SU-DHL-6 (cell line): ENCODE measurements around the gene SMAD5.

ENCODE experiments used
- EZH2phosphoT487 ChIP-seq: fragments of 200-600 bp; sonication (generic), shearing (Covaris generic); conservative IDR thresholded peaks from 2 replicates; pipeline ENCODE4 v1.6.1; 2018; ENCODE audit warnings: mild to moderate bottlenecking, antibody characterized with exemption, low read length, moderate library complexity, mixed read lengths
- TF ChIP-seq, protein P1 (sequence below): fragments of 200-600 bp; sonication (generic); IDR thresholded peaks from one replicate; pipeline ENCODE4 v1.5.1; 2017; ENCODE audit warnings: antibody characterized with exemption, mild to moderate bottlenecking, low read length, moderate library complexity; ENCODE audit not compliant: insufficient read depth, poor library complexity, severe bottlenecking

DNA sequence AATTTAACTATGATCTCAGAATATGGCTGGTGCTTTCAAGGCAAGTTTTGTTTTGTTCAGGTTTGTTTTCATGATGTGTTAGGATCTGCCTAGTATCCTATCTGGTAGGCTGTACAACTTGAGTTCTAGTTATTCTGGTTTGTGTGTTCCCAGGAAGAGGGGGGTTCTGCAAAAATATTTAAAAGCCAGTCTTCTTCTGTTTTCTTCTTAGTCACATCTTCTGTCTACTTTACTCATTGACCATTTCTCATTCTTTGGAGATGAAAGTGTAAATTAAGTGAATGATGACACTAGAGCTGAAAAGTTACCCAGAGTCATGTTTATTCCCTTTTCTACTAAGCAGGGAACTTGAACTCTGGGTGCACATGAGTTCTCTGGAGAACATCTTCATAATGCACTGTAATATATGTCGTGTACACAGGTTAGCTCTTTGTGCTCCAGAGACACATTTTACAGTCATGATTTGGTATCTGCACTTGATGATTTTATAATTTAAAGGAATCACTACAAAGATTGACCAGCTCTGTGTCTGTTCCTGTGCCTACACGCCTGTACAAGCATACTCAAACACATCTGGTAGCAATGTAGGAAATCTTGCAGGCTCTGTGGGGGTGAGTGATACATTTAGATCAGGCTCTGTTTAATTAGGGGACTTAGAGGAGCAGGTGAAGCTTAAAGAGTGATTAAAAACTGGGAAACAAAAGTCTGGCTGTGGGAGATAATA is 5.0 kb downstream of the SMAD5 start:
- TF ChIP-seq, protein P1, sequence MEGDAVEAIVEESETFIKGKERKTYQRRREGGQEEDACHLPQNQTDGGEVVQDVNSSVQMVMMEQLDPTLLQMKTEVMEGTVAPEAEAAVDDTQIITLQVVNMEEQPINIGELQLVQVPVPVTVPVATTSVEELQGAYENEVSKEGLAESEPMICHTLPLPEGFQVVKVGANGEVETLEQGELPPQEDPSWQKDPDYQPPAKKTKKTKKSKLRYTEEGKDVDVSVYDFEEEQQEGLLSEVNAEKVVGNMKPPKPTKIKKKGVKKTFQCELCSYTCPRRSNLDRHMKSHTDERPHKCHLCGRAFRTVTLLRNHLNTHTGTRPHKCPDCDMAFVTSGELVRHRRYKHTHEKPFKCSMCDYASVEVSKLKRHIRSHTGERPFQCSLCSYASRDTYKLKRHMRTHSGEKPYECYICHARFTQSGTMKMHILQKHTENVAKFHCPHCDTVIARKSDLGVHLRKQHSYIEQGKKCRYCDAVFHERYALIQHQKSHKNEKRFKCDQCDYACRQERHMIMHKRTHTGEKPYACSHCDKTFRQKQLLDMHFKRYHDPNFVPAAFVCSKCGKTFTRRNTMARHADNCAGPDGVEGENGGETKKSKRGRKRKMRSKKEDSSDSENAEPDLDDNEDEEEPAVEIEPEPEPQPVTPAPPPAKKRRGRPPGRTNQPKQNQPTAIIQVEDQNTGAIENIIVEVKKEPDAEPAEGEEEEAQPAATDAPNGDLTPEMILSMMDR: no peak
- TF ChIP-seq EZH2phosphoT487: no peak
